Measurements from ENCODE around the gene SLIT3.
"Not testable (repeated sequence)": the region's sequence is repeated elsewhere in the genome, so short reads cannot be mapped to it uniquely, and the experiment has no call there.

SLIT3 gene

GRCh38 chr5:168749391-168750100, 551.4 kb downstream of the SLIT3 start:
- DNase-seq: no peak

GRCh38 chr5:168747987-168748777, 552.8 kb downstream of the SLIT3 start:
- no peak for DNase-seq

- DNase-seq: no peak
Observed at GRCh38 chr5:168746893-168747640, 553.9 kb downstream of the SLIT3 start.

GRCh38 chr5:168746126-168746892, 554.6 kb downstream of the SLIT3 start:
- not testable (repeated sequence) for DNase-seq

GRCh38 chr5:168743617-168744016, 557.3 kb downstream of the SLIT3 start:
- no peak for DNase-seq

- DNase-seq: not testable (repeated sequence)
Observed at GRCh38 chr5:168742311-168742710, 558.6 kb downstream of the SLIT3 start.

- no peak for DNase-seq
Observed at GRCh38 chr5:168740811-168741213, 560.1 kb downstream of the SLIT3 start.

GRCh38 chr5:168740092-168740800, 560.7 kb downstream of the SLIT3 start:
- no peak for DNase-seq

GRCh38 chr5:168737066-168737465, 563.9 kb downstream of the SLIT3 start:
- no peak for DNase-seq

- DNase-seq: no peak
Observed at GRCh38 chr5:168736281-168736831, 564.6 kb downstream of the SLIT3 start.

- DNase-seq: peak; percentile 57
Observed at GRCh38 chr5:168734620-168735300, 566.2 kb downstream of the SLIT3 start.

GRCh38 chr5:168734119-168734518, 566.8 kb downstream of the SLIT3 start:
- no peak for DNase-seq

GRCh38 chr5:168728546-168729211, 572.3 kb downstream of the SLIT3 start:
- no peak for DNase-seq

- DNase-seq: no peak
Observed at GRCh38 chr5:168727547-168727946, 573.4 kb downstream of the SLIT3 start.

- no peak for DNase-seq
Observed at GRCh38 chr5:168726342-168726741, 574.6 kb downstream of the SLIT3 start.

GRCh38 chr5:168724227-168724626, 576.7 kb downstream of the SLIT3 start:
- DNase-seq: no peak

GRCh38 chr5:168723037-168723436, 577.9 kb downstream of the SLIT3 start:
- no peak for DNase-seq

GRCh38 chr5:168721966-168722365, 579.0 kb downstream of the SLIT3 start:
- no peak for DNase-seq

GRCh38 chr5:168721002-168721753, 579.8 kb downstream of the SLIT3 start:
- DNase-seq: no peak

- peak; percentile 64 for DNase-seq
Observed at GRCh38 chr5:168720575-168720974, 580.4 kb downstream of the SLIT3 start.

Measured in NCI-H2171 (cell line).